RWPE2 (cell line): ENCODE data around the gene THBS1.

Experiments
- ATAC-seq: fragments of 200-7000 bp; cut with Tn5 transposase; 3 replicates; pipeline ENCODE4 v1.9.1; 2021; ENCODE audit warnings: low read depth
- DNase-seq: peaks from one replicate; pipeline ENCODE4 v3.0.0-alpha.2; 2020; ENCODE audit warnings: low spot score
- H3K27ac ChIP-seq: fragments of 450-650 bp; 2 replicates; pipeline ENCODE4 v1.5.1; 2017; ENCODE audit warnings: mild to moderate bottlenecking; ENCODE audit not compliant: poor library complexity, severe bottlenecking
- H3K27me3 ChIP-seq: fragments of 250-450 bp; sonication (Bioruptor Pico); 2 replicates; pipeline ENCODE4 v1.5.1; 2021; ENCODE audit warnings: mild to moderate bottlenecking, moderate library complexity; ENCODE audit not compliant: insufficient read depth, poor library complexity, severe bottlenecking
- H3K36me3 ChIP-seq: fragments of 250-450 bp; sonication (Bioruptor Pico); 2 replicates; pipeline ENCODE4 v1.5.1; 2020; ENCODE audit warnings: low read depth, mild to moderate bottlenecking, moderate library complexity
- H3K4me1 ChIP-seq: fragments of 250-450 bp; sonication (Bioruptor Pico); 2 replicates; pipeline ENCODE4 v1.5.1; 2021; ENCODE audit warnings: mild to moderate bottlenecking, moderate library complexity; ENCODE audit not compliant: insufficient read depth, poor library complexity, severe bottlenecking
- H3K4me3 ChIP-seq: fragments of 250-450 bp; sonication (Bioruptor Pico); 2 replicates; pipeline ENCODE4 v1.5.1; 2021; ENCODE audit warnings: mild to moderate bottlenecking, moderate library complexity; ENCODE audit not compliant: severe bottlenecking
- H3K9me3 ChIP-seq: fragments of 250-450 bp; sonication (Bioruptor Pico); 2 replicates; pipeline ENCODE4 v1.5.1; 2021; ENCODE audit warnings: mild to moderate bottlenecking, moderate library complexity; ENCODE audit not compliant: severe bottlenecking
- CTCF ChIP-seq: fragments of 450-650 bp; IDR thresholded peaks from one replicate; pipeline ENCODE4 v1.5.1; 2017; ENCODE audit warnings: mild to moderate bottlenecking, moderate library complexity; ENCODE audit not compliant: poor library complexity, severe bottlenecking

THBS1 gene

DNA sequence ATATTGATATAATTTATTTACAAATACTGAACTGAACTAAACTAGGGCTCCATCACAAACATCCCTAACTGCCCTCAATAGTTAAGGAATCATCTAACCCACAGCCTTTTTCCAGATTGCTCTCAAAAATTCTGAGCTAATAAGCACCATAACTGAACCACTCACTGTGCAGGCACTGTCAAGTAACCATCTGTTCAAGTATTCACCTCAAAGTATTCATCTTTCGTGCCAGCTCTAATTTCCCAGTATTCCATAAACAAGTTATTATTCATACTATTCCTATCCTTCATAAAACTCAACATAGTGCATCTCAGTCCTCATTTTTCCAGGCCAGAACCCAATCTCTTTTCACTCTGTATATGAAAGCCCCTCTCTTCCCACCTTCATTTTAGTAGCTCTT lies 41.1 kb downstream of the THBS1 start:
- TF ChIP-seq CTCF: no peak
- Histone ChIP-seq H3K4me1 (peaks cover 49% of the 10 kb centered on the region), H3K9me3 (no peaks in the 10 kb centered on the region), H3K27me3 (no peaks in the 10 kb centered on the region), H3K36me3 (no peaks in the 10 kb centered on the region), H3K27ac (no peak overlapping the region), H3K4me3 (no peak overlapping the region)
- no peak for ATAC-seq
- no peak for DNase-seq

DNA sequence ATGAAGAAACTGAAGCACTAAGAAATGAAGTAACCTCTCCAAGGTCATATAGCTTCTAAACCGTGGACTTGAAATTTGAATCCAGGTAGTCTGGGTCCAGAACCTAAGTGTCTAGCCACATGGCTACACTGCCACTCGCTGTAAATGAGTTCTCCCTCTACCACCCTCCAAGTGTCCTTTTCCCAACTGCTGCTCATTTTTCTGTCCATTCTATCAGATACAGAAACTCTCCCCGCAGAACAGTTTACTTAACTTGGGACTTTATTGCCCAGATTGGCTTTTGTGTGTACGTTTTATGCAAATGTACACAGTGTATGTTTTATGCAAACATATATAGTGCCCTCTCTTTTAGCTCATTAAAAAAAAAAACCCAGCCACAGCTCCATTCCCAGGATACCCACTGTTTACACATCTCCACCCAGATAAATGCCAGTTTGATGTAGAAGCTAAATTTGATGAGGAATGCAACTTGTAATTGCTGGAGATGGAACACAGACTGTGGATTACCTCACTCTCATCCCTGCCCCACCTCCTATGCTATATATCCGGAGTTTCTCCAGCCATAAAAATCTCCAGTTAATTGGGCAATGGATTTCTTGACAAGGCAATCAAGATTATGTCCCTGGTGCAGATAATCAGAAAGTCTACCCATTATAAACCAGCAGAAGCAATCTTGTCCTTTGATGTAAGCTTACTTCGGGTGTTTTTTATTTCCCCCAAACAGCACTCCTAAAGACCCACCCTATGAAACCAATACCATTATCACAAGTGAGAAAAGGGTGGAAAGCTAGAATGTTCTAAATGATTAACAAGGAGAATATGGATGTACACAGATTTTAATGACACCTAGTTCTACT lies 42.0 kb downstream of the THBS1 start:
- H3K27ac ChIP-seq: no peak overlapping the region
- H3K4me1 ChIP-seq: peaks cover 39% of the 10 kb centered on the region
- ATAC-seq: no peak
- no peak overlapping the region for H3K4me3 ChIP-seq
- no peak for TF ChIP-seq CTCF
- no peaks in the 10 kb centered on the region for H3K9me3 ChIP-seq
- no peaks in the 10 kb centered on the region for H3K27me3 ChIP-seq
- no peaks in the 10 kb centered on the region for H3K36me3 ChIP-seq
- DNase-seq: no peak

- TF ChIP-seq CTCF: no peak
- Histone ChIP-seq H3K27me3 (no peaks in the 10 kb centered on the region), H3K36me3 (no peaks in the 10 kb centered on the region), H3K9me3 (no peaks in the 10 kb centered on the region), H3K4me3 (no peak overlapping the region), H3K4me1 (peaks cover 34% of the 10 kb centered on the region), H3K27ac (no peak overlapping the region)
- DNase-seq (no peak), ATAC-seq (no peak)
Measured at GRCh38 chr15:39623529-39623931, 42.7 kb downstream of the THBS1 start.

DNA sequence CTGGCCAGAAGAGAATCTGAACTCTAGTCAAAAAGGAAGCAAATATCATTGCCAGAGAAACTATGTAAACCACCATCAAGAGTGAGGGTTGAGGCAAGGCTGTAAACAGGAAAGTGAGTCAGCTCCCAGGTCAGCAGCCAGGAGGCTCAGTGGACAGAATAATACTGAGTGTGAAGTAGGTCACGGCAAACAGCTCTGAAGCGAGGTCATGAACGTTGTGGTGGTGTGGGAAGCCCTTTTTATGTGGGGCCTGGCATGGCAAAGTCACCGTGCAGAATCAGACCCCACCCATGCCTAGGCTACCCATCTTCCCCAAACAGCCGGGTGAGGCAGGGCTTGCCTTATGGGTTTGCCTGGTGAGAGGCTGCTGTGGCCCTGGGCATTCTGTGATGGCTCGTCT lies 43.9 kb downstream of the THBS1 start:
- H3K4me3 ChIP-seq: no peak overlapping the region
- no peaks in the 10 kb centered on the region for H3K9me3 ChIP-seq
- no peaks in the 10 kb centered on the region for H3K27me3 ChIP-seq
- no peak for TF ChIP-seq CTCF
- H3K27ac ChIP-seq: peak overlapping the region; percentile 56
- H3K36me3 ChIP-seq: no peaks in the 10 kb centered on the region
- DNase-seq: no peak
- ATAC-seq: peak; percentile 86
- peaks cover 38% of the 10 kb centered on the region for H3K4me1 ChIP-seq

DNA sequence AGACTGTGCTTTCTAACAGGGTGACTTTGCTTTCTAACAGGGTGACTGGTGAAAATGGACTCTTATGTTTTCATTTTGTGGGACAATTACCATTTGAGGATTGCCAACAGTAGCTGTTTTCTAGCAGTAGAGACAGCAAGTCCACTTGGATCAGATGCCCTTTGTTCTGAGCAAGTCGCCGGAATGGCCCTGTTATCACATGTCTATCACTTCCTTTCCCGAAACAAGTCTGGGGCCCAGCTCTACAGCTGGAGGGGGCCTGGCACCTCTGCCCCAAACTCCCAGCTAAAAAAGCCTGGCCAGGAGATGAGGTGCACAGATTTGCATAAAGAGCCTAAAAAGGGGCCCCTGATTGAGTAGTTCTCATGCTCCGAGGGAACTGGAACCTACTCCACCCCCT lies 44.6 kb downstream of the THBS1 start:
- no peaks in the 10 kb centered on the region for H3K27me3 ChIP-seq
- DNase-seq (no peak), ATAC-seq (no peak)
- no peak for TF ChIP-seq CTCF
- peaks cover 44% of the 10 kb centered on the region for H3K4me1 ChIP-seq
- peak overlapping the region; percentile 56 for H3K27ac ChIP-seq
- no peaks in the 10 kb centered on the region for H3K36me3 ChIP-seq
- no peak overlapping the region for H3K4me3 ChIP-seq
- no peaks in the 10 kb centered on the region for H3K9me3 ChIP-seq
